OCI-LY1 (cell line): ENCODE data around the gene TTBK1.

Experiments used
- EZH2 ChIP-seq: fragments of 200-600 bp; sonication (generic), shearing (Covaris generic); IDR thresholded peaks from 2 replicates; pipeline ENCODE4 v1.8.0; 2017; ENCODE audit warnings: borderline replicate concordance, mixed run types, mild to moderate bottlenecking, antibody characterized with exemption, low read length, moderate library complexity, mixed read lengths
- TF ChIP-seq, protein P1 (sequence below): fragments of 200-600 bp; sonication (generic), shearing (Covaris generic); IDR thresholded peaks from 2 replicates; pipeline ENCODE4 v1.5.1; 2017; ENCODE audit warnings: mild to moderate bottlenecking, antibody characterized with exemption, low read length, moderate library complexity, mixed read lengths

DNA sequence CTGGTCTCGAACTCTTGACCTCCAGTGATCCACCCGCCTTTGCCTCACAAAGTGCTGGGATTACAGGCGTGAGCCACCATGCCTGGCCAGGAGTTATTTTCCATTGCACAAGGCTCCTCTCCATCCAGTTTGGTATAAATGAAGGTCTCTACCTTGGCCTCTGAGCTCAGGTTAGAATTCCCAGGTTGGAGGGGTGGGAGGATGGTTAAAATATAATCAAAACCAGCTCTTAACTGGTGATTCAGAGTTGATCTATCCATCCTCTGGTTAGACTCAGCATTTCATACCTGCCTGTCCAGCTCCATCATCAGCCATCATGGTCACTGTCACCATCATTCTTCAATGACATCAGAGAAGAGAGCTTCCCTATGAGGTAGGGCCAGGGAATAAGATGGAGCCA, 52.2 kb downstream of the TTBK1 start:
- TF ChIP-seq, protein P1, sequence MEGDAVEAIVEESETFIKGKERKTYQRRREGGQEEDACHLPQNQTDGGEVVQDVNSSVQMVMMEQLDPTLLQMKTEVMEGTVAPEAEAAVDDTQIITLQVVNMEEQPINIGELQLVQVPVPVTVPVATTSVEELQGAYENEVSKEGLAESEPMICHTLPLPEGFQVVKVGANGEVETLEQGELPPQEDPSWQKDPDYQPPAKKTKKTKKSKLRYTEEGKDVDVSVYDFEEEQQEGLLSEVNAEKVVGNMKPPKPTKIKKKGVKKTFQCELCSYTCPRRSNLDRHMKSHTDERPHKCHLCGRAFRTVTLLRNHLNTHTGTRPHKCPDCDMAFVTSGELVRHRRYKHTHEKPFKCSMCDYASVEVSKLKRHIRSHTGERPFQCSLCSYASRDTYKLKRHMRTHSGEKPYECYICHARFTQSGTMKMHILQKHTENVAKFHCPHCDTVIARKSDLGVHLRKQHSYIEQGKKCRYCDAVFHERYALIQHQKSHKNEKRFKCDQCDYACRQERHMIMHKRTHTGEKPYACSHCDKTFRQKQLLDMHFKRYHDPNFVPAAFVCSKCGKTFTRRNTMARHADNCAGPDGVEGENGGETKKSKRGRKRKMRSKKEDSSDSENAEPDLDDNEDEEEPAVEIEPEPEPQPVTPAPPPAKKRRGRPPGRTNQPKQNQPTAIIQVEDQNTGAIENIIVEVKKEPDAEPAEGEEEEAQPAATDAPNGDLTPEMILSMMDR: no peak
- no peak for TF ChIP-seq EZH2
